SIG-M5 treated with dmso at 0.1 percent for 504 hours (cell line): ENCODE results near the gene SOD3.

ENCODE experiments used
- DNase-seq: peaks from one replicate; lab custom pipeline; 2025; ENCODE audit not compliant: unreplicated experiment; lab: John Stamatoyannopoulos, UW

The SOD3 gene

DNA sequence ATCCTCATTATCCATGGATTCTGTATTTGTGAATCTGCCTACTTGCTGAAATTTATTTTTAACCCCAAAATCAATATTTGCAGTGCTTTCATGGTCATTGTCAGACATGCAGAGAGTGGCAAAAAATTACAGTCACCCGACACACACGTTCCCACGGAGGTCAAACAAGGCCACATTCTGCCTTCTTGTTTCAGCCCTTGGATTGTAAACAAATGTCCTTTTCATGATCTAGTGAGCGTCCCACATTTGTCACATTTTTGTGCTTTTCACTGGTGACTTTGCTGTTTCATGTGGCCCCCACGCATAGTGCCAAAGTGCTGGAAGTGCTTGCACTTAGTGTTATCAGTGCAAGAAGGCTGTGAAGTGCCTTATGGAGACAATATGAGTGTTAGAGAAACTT is 45.0 kb downstream of the SOD3 start:
- DNase-seq: no peak

- DNase-seq: no peak
Measured at GRCh38 chr4:24840826-24841543, 45.6 kb downstream of the SOD3 start.

- DNase-seq: no peak
Measured at GRCh38 chr4:24842356-24842755, 47.0 kb downstream of the SOD3 start.

DNA sequence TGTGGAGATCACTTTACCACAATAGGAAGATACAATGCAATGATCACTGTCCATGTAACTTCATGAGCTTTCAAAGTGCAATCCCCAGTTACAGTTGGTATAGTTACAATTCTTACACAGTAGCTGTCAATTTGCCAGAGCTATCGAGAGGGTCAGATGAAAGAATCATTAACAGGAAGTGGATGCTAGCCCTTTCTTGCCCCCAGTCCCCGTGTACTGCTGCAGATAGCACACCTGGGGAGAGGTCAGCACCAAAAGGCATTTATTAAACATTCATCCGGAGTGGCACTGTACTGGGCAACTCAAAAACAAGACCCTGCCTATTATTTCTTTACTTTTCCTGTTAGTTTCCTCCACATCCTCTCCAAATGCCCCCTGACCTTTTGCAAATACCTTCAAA is 47.7 kb downstream of the SOD3 start:
- no peak for DNase-seq

- no peak for DNase-seq
Measured at GRCh38 chr4:24845132-24845531, 49.8 kb downstream of the SOD3 start.

DNA sequence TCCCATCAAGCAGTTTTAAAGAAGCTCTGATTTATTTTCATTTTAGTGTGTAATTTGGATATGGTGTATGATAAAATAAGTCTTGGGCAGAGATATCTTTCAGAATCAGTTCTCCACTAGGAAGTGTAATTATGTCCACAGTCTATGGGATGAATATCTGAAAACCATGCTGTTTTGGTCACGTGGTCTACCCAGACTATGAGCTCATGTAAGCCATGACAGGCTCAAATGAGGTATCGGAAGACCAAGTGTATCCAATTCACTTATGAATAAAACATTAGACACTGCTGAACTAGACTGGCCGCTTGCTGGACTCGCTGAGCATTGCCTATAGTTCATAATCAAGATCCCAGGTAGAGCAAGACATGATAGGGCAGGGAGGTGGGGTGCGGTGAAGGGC is 50.5 kb downstream of the SOD3 start:
- no peak for DNase-seq

DNA sequence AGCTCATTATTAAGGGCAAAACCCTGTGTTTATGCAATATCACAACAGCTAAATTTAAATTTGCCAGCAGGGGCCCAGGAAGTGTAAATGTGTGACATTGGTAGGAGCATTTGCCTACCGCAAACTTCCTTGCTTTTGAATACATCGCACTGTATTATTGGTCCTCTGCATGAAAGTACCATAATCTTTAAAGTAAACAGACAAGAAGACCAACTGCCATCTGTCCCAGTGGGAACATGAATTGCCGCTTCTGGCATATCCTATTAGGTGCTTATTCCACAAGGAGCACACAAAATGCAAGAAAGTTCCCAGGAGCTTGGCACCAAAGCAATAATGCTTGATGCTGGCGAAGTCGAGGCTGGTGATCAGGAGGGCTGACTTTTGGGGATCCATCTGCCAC is 51.3 kb downstream of the SOD3 start:
- DNase-seq: no peak

- no peak for DNase-seq
Measured at GRCh38 chr4:24849351-24849750, 54.0 kb downstream of the SOD3 start.

GRCh38 chr4:24849756-24850155 is 54.4 kb downstream of the SOD3 start:
- DNase-seq: no peak
